Measurements from ENCODE around the gene RAB11FIP3. TPM values are rescaled to one million over a fixed set of nuclear protein-coding genes. Genes with fewer than 3 reads are reported as not detected.

RAB11FIP3 gene
- total RNA-seq, 1 donor from 2014 or later: 81.5 TPM

DNA sequence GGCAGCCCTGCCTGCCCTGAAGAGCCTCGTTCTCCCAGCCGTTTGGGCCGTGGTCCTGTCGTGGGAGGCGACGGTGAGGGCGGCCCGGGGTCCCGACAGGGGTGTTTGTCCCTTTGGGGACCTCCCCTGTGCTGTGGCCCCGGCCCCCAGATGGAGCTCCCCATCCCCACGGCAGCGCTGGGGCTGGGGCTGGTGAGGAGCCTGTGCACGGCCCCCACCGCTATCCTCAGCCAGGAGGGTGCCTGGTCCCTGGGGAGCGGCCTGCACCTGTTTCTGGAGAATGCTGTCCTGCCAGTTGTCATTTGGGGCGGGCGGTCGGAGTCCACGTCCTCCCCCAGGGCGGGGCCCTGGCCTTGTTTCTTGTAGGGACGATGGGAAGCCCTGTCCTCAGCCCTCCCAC, 108.7 kb downstream of the RAB11FIP3 start:
- H3K4me3 Mint-ChIP-seq (ENCODE audit: unreplicated experiment): no peak overlapping the region
- H3K27ac Mint-ChIP-seq (ENCODE audit: unreplicated experiment): no peak overlapping the region
- no peak for DNase-seq (ENCODE audit: low spot score)
- H3K9me3 Mint-ChIP-seq (ENCODE audit: unreplicated experiment): no peaks in the 10 kb centered on the region
- H3K36me3 Mint-ChIP-seq (ENCODE audit: low read depth, unreplicated experiment): no peaks in the 10 kb centered on the region
- TF ChIP-seq, protein P1, sequence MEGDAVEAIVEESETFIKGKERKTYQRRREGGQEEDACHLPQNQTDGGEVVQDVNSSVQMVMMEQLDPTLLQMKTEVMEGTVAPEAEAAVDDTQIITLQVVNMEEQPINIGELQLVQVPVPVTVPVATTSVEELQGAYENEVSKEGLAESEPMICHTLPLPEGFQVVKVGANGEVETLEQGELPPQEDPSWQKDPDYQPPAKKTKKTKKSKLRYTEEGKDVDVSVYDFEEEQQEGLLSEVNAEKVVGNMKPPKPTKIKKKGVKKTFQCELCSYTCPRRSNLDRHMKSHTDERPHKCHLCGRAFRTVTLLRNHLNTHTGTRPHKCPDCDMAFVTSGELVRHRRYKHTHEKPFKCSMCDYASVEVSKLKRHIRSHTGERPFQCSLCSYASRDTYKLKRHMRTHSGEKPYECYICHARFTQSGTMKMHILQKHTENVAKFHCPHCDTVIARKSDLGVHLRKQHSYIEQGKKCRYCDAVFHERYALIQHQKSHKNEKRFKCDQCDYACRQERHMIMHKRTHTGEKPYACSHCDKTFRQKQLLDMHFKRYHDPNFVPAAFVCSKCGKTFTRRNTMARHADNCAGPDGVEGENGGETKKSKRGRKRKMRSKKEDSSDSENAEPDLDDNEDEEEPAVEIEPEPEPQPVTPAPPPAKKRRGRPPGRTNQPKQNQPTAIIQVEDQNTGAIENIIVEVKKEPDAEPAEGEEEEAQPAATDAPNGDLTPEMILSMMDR (IDR thresholded peaks at IDR 0.05; ENCODE audit: unreplicated experiment): no peak
- H3K27me3 Mint-ChIP-seq (ENCODE audit: unreplicated experiment): peaks cover 7% of the 10 kb centered on the region
- no peaks in the 10 kb centered on the region for H3K4me1 Mint-ChIP-seq (ENCODE audit: unreplicated experiment)

DNA sequence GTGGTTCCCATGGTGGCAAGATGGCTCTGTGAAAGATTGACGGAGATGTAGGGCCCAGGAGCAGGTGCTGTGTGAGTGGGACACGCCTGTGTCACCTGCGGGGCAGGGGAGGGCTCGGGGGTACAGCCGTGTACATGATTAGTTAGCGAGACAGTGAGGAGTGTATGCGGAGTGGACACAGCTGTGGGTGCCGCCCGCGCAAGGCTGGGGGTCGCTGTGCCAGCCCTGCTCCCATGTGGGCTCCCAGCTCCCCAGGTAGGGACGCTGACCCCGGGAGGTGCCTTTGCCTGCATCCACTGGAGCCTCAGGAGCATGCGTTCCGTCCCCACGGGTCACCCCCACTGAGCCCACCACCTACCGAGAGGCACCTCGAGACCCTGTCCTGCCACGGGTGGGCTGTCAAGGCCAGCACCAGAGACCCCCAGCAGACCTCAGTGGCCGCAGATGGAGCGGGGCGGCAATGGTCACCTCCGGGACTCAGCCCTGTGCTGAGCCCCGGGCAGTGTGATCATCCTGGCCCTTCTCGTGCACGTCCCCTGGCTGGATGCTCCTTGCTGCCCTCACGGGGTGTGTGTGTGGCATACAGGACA, 109.5 kb downstream of the RAB11FIP3 start:
- TF ChIP-seq, protein P1 (IDR thresholded peaks at IDR 0.05; ENCODE audit: unreplicated experiment): no peak
- no peaks in the 10 kb centered on the region for H3K4me1 Mint-ChIP-seq (ENCODE audit: unreplicated experiment)
- no peak overlapping the region for H3K27ac Mint-ChIP-seq (ENCODE audit: unreplicated experiment)
- H3K36me3 Mint-ChIP-seq (ENCODE audit: low read depth, unreplicated experiment): peaks cover 3% of the 10 kb centered on the region
- no peak for DNase-seq (ENCODE audit: low spot score)
- no peak overlapping the region for H3K4me3 Mint-ChIP-seq (ENCODE audit: unreplicated experiment)
- H3K9me3 Mint-ChIP-seq (ENCODE audit: unreplicated experiment): no peaks in the 10 kb centered on the region
- peaks cover 5% of the 10 kb centered on the region for H3K27me3 Mint-ChIP-seq (ENCODE audit: unreplicated experiment)

DNA sequence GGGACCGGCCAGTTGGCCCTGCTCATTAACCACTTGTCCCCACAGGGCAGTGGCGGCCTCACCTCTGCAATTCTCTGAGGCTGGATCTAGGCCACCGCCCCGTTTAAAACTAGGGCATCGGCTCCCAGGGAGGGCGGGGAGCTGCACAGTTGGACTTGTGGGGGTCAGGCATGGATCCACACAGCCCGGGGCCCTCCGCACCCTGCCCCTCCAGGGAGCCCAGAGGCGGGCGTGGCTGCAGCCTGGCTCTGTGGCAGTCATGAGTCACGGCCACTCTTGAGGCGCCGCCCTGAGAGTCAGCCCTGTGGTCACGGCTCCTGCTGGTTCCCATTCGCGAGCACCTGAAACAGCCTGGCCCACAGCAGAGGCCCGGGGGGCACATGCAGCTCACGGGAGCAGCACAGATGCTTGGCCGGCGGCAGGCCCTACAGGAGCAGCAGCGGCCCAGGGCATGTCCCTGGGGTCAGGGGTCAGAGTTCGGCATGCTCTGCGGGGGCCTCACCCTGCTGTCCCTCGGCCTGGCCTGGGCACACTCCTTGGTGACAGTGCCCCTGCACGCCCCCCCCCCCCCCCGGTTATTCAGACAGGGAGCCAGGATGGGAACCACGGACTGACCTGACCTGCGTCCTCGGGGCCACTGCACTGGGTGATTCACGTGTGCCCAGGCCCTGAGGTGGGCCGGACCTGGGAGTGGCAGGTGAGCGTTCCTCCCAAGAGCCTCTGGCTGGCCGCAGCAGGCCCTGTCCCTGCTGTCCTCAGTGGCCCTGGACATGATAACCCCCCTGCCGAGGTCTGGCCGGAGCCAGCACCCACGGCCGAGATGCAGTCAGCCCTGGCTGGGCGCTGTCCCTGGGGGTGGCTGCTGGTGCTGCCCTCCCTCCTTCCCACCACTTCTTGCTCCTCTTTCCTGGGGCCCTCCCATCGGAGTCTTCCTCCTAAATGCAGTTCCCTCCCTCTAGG, 110.3 kb downstream of the RAB11FIP3 start:
- no peak for DNase-seq (ENCODE audit: low spot score)
- no peaks in the 10 kb centered on the region for H3K9me3 Mint-ChIP-seq (ENCODE audit: unreplicated experiment)
- no peaks in the 10 kb centered on the region for H3K4me1 Mint-ChIP-seq (ENCODE audit: unreplicated experiment)
- no peaks in the 10 kb centered on the region for H3K27me3 Mint-ChIP-seq (ENCODE audit: unreplicated experiment)
- H3K4me3 Mint-ChIP-seq (ENCODE audit: unreplicated experiment): no peak overlapping the region
- peaks cover 3% of the 10 kb centered on the region for H3K36me3 Mint-ChIP-seq (ENCODE audit: low read depth, unreplicated experiment)
- H3K27ac Mint-ChIP-seq (ENCODE audit: unreplicated experiment): no peak overlapping the region
- TF ChIP-seq, protein P1 (IDR thresholded peaks at IDR 0.05; ENCODE audit: unreplicated experiment): no peak

DNA sequence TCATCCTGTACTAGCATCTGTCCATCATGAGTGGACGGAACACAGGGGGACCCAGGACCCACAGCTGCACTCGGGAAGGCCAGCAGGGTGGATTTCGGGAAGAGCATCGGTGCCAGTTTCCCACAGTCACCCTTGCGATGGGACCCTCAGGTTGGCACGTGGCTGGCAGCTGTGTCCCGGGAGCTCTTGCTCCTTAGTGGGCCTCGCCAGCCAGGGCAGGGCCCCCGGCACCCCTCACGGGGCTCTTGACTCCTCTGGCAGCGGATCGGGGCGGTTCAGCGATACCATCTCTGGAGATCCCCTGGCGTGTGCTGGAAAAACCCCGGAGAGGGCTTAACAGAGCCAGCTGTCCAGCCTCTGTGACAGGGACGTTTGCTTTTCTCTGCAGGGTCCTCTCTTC, 111.3 kb downstream of the RAB11FIP3 start:
- H3K4me3 Mint-ChIP-seq (ENCODE audit: unreplicated experiment): no peak overlapping the region
- peaks cover 3% of the 10 kb centered on the region for H3K36me3 Mint-ChIP-seq (ENCODE audit: low read depth, unreplicated experiment)
- no peaks in the 10 kb centered on the region for H3K27me3 Mint-ChIP-seq (ENCODE audit: unreplicated experiment)
- H3K4me1 Mint-ChIP-seq (ENCODE audit: unreplicated experiment): no peaks in the 10 kb centered on the region
- DNase-seq (ENCODE audit: low spot score): no peak
- H3K27ac Mint-ChIP-seq (ENCODE audit: unreplicated experiment): no peak overlapping the region
- no peaks in the 10 kb centered on the region for H3K9me3 Mint-ChIP-seq (ENCODE audit: unreplicated experiment)
- TF ChIP-seq, protein P1 (IDR thresholded peaks at IDR 0.05; ENCODE audit: unreplicated experiment): no peak

Measured in endothelial cell (in vitro differentiated cells).